GM12878 (cell line): ENCODE data around the gene TEN1. TPM values are rescaled to one million over a fixed set of nuclear protein-coding genes. Genes with fewer than 3 reads are reported as not detected.

Experiments
- ATAC-seq: fragments of 200-7000 bp; cut with Tn5 transposase; 3 replicates; pipeline ENCODE4 v1.9.1; 2020; ENCODE audit warnings: mild to moderate bottlenecking, moderate library complexity
- BruUV-seq: library from RNA; stranded (reverse); fragments of 400-500 nt; replicated peaks from 2 replicates; lab custom pipeline; 2021; lab: Mats Ljungman, UMichigan
- CTCF ChIA-PET: fragments of 300-600 bp; sonication (Branson Sonifier 250); formaldehyde crosslinking; extraction: SDS; loops from one replicate; lab custom pipeline; 2021; ENCODE audit warnings: inconsistent platforms; lab: Yijun Ruan, JAX
- POLR2A ChIA-PET: fragments of 350-600 bp; formaldehyde crosslinking; extraction: SDS; loops from one replicate; lab custom pipeline; 2021; ENCODE audit warnings: inconsistent platforms; lab: Charles Lee
- RAD21 ChIA-PET: fragments of 300-600 bp; sonication (Branson Sonifier 250); formaldehyde crosslinking; loops from one replicate; lab custom pipeline; 2023; ENCODE audit warnings: antibody characterized with exemption; ENCODE audit not compliant: unreplicated experiment; lab: Charles Lee
- SMC1A ChIA-PET: fragments of 300-600 bp; sonication (Branson Sonifier 250); formaldehyde crosslinking; loops from one replicate; lab custom pipeline; 2023; ENCODE audit not compliant: unreplicated experiment, uncharacterized antibody; lab: Charles Lee
- DNase-seq: peaks from one replicate; pipeline ENCODE4 v3.0.0-alpha.2; 2011; ENCODE audit warnings: low read depth, low spot score
- FAIRE-seq: peaks from 3 replicates; lab custom pipeline; 2011; peaks lifted over from hg19 to GRCh38; lab: Jason Lieb, UNC
- H2AFZ ChIP-seq: 2 replicates; pipeline ENCODE4 v1.6.0; 2011; ENCODE audit warnings: low read depth, low read length, control low read depth; ENCODE audit not compliant: control insufficient read depth
- H3K27ac ChIP-seq: 2 replicates; pipeline ENCODE4 v1.5.1; 2011; ENCODE audit warnings: control low read depth; ENCODE audit not compliant: control insufficient read depth, insufficient read depth
- H3K27me3 ChIP-seq, 2 experiments: replicated peaks in 1 of 2; 2 replicates each; pipeline versions ENCODE4 v1.6.0 to v1.6.1; 2011; ENCODE audit warnings: low read length in 1 of 2; ENCODE audit not compliant: control insufficient read depth in 2 of 2, insufficient read depth in 2 of 2
- H3K36me3 ChIP-seq, 2 experiments: 2 replicates each; pipeline ENCODE4 v1.5.1; 2011; ENCODE audit warnings: low read length in 1 of 2; ENCODE audit not compliant: control insufficient read depth in 2 of 2, insufficient read depth in 2 of 2
- H3K4me1 ChIP-seq: 2 replicates; pipeline ENCODE4 v1.6.1; 2011; ENCODE audit warnings: mild to moderate bottlenecking, low read length, moderate library complexity, mixed read lengths; ENCODE audit not compliant: control insufficient read depth, insufficient read depth
- H3K4me2 ChIP-seq: 2 replicates; pipeline ENCODE4 v1.6.0; 2011; ENCODE audit warnings: control low read depth; ENCODE audit not compliant: control insufficient read depth, insufficient read depth
- H3K4me3 ChIP-seq: fragments of 200-600 bp; sonication (generic); 2 replicates; pipeline ENCODE4 v1.5.1; 2016
- H3K79me2 ChIP-seq: 2 replicates; pipeline ENCODE4 v1.6.0; 2011; ENCODE audit warnings: low read length; ENCODE audit not compliant: control insufficient read depth, insufficient read depth
- H3K9ac ChIP-seq: 2 replicates; pipeline ENCODE4 v1.8.0; 2011; ENCODE audit warnings: low read length, control low read depth, mixed read lengths; ENCODE audit not compliant: control insufficient read depth, insufficient read depth
- H3K9me3 ChIP-seq: replicated peaks from 3 replicates; pipeline ENCODE4 v1.5.1; 2011; ENCODE audit warnings: mild to moderate bottlenecking, low read length; ENCODE audit not compliant: control insufficient read depth, insufficient read depth
- H4K20me1 ChIP-seq: 2 replicates; pipeline ENCODE4 v1.6.0; 2011; ENCODE audit not compliant: control insufficient read depth, insufficient read depth
- BACH1 ChIP-seq: fragments of 450-650 bp; IDR thresholded peaks from 2 replicates; pipeline ENCODE4 v1.6.1; 2017; ENCODE audit warnings: mild to moderate bottlenecking, borderline replicate concordance
- HDAC6 ChIP-seq: fragments of 200-600 bp; sonication (generic); IDR thresholded peaks from one replicate; pipeline ENCODE4 v1.8.0; 2017; ENCODE audit warnings: antibody characterized with exemption; ENCODE audit not compliant: unreplicated experiment
- IKZF1 ChIP-seq: fragments of 450-650 bp; conservative IDR thresholded peaks from 2 replicates; pipeline ENCODE4 v1.6.1; 2017; ENCODE audit warnings: antibody characterized with exemption, mild to moderate bottlenecking
- LARP7 ChIP-seq: fragments of 450-650 bp; IDR thresholded peaks from 2 replicates; pipeline ENCODE4 v1.6.1; 2017; ENCODE audit warnings: mild to moderate bottlenecking
- NFXL1 ChIP-seq: fragments of 450-650 bp; IDR thresholded peaks from 2 replicates; pipeline ENCODE4 v1.6.1; 2017; ENCODE audit warnings: antibody characterized with exemption, mild to moderate bottlenecking, borderline replicate concordance
- NR2F1 ChIP-seq: fragments of 450-650 bp; conservative IDR thresholded peaks from 2 replicates; pipeline ENCODE4 v1.6.1; 2017; ENCODE audit warnings: mild to moderate bottlenecking
- POLR2A ChIP-seq: IDR thresholded peaks from 2 replicates; pipeline ENCODE4 v1.6.1; 2011; ENCODE audit warnings: low read depth, mild to moderate bottlenecking, low read length
- RELA ChIP-seq: fragments of 450-650 bp; IDR thresholded peaks from 2 replicates; pipeline ENCODE4 v1.8.0; 2014; ENCODE audit warnings: borderline replicate concordance; ENCODE audit not compliant: partially characterized antibody
- SMAD5 ChIP-seq: IDR thresholded peaks from 2 replicates; pipeline ENCODE4 v1.6.1; 2016; ENCODE audit warnings: antibody characterized with exemption, low read depth
- ZNF622 ChIP-seq: fragments of 450-650 bp; IDR thresholded peaks from 2 replicates; pipeline ENCODE4 v1.6.1; 2017; ENCODE audit warnings: mild to moderate bottlenecking, inconsistent platforms
- WGBS: methylation state at CpG from one replicate; pipeline ENCODE4 v1.1.6; 2016; ENCODE audit warnings: low lambda C conversion rate; ENCODE audit not compliant: insufficient replicate concordance, insufficient coverage; ENCODE audit errors: missing lambda C conversion rate; 5-methylcytosine and 5-hydroxymethylcytosine counted together
- in situ Hi-C: fragments of 300-500 bp; cut with MboI; formaldehyde crosslinking; loops from 9 replicates; pipeline ENCODE4 v1.14.3; 2018; ENCODE audit warnings: mixed read lengths
- intact Hi-C: fragments of 100-400 bp; cut with micrococcal nuclease; formaldehyde crosslinking; loops from one replicate; pipeline ENCODE4 v1.14.2; 2022; ENCODE audit not compliant: unreplicated experiment
- polyA plus RNA-seq, 11 experiments: library from polyadenylated mRNA; depleted of rRNA in 4 of 11; unstranded in 6 of 11; stranded (reverse) in 5 of 11; fragments of >200 nt; fragmentation: Nextera tagmentation in 4 of 11; fragmentation: Illumina TruSeq in 1 of 11; extraction: Ambion mirVana in 4 of 11; extraction: Trizol in 1 of 11; gene quantifications; 1 replicate in 1 of 11; 2 replicates in 10 of 11; pipeline versions ENCODE4 v1.2.1 to v1.2.3, GENCODE V29; 2011 to 2016; ENCODE audit warnings: inconsistent platforms in 2 of 11, missing spikeins in 2 of 11, low read depth in 1 of 11
- total RNA-seq, 4 experiments: library from RNA; depleted of rRNA in 3 of 4; stranded (reverse); fragments of >200 nt in 3 of 4; fragmentation: Illumina TruSeq in 1 of 4; extraction: Trizol in 1 of 4; gene quantifications; 2 replicates each; pipeline versions ENCODE4 v1.2.1 to v1.2.3, GENCODE V29; 2013 to 2021
- TF ChIP-seq, protein P1 (sequence below): IDR thresholded peaks from 2 replicates; pipeline ENCODE4 v1.6.1; 2011; ENCODE audit warnings: mild to moderate bottlenecking, low read depth, low read length, moderate library complexity; ENCODE audit not compliant: insufficient replicate concordance
- TF ChIP-seq, protein P2 (sequence below): fragments of 450-650 bp; IDR thresholded peaks from 2 replicates; pipeline ENCODE4 v1.6.1; 2017; ENCODE audit warnings: mild to moderate bottlenecking, low read depth, inconsistent platforms; ENCODE audit not compliant: poor library complexity, severe bottlenecking
- TF ChIP-seq, protein P3 (sequence below): fragments of 450-650 bp; formaldehyde crosslinking; IDR thresholded peaks from 2 replicates; pipeline ENCODE4 v1.4.0; 2022; ENCODE audit warnings: mild to moderate bottlenecking, moderate library complexity

TEN1 gene
- total and polyA plus RNA-seq, 10 of the 15 experiments (the other 5 are each of a cell fraction or from before 2014, with no cell fraction given), result 1.1 to 33.1 (median 17.4) TPM

DNA sequence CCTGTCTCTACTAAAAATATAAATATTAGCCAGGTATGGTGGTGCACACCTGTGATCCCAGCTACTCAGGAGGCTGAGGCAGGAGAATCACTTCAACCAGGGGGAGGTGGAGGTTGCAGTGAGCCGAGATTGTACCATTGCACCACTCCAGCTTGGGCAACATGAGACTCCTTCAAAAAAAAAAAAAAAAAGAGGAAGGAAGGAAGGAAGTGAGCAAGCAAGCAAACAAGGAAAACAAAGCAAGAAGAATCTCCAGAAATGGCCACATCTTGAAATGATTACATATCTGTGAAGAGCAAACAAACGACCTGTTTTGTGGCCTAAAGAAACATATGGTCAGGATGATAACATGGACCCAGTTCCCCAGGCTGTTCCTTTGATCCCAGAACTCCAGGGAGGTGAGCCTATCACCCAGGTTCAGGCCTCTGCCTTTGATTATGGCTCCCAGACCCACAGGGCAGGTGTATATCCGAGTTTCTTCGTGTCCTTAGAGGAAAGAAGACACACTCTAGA lies 9.0 kb upstream of the TEN1 start:
- H3K9me3 ChIP-seq, result no peaks in the 10 kb centered on the region
- H2AFZ ChIP-seq, result no peak overlapping the region
- no peaks in the 10 kb centered on the region for H3K27me3 ChIP-seq
- DNase-seq (no peak), ATAC-seq (no peak), FAIRE-seq (no peak)
- no peak overlapping the region for H3K4me2 ChIP-seq
- no peaks in the 10 kb centered on the region for H4K20me1 ChIP-seq
- intact Hi-C loops, result no loop called here
- in situ Hi-C loops, result no loop called here
- BruUV-seq, result TSS peak; percentile 40
- H3K9ac ChIP-seq, result no peak overlapping the region
- no peak overlapping the region for H3K4me3 ChIP-seq
- ChIA-PET RAD21 (interaction anchor here (0.5 kb wide), 1 partner anchor 56 kb away, joined by 3 read pairs; no protein-coding TSS in a partner anchor), SMC1A (interaction anchor here (1.0 to 1.1 kb wide), 2 partner anchors 10 to 34 kb away, joined by 3 read pairs; no protein-coding TSS in a partner anchor), CTCF (interaction anchor here (1.3 kb wide), 2 partner anchors 9 to 11 kb away, joined by 3 to 4 read pairs; no protein-coding TSS in a partner anchor), POLR2A (interaction anchor here (0.6 to 0.7 kb wide), 2 partner anchors 8 to 195 kb away, joined by 3 to 5 read pairs; no protein-coding TSS in a partner anchor)
- H3K36me3 ChIP-seq, result no peaks in the 10 kb centered on the region
- H3K4me1 ChIP-seq, result no peaks in the 10 kb centered on the region
- H3K79me2 ChIP-seq, result no peaks in the 10 kb centered on the region
- 68% methylated on average over 4 of the region's 4 CpGs for WGBS
- TF ChIP-seq NFXL1, result no peak
- TF ChIP-seq LARP7, result no peak
- no peak for TF ChIP-seq HDAC6
- TF ChIP-seq, protein P1, sequence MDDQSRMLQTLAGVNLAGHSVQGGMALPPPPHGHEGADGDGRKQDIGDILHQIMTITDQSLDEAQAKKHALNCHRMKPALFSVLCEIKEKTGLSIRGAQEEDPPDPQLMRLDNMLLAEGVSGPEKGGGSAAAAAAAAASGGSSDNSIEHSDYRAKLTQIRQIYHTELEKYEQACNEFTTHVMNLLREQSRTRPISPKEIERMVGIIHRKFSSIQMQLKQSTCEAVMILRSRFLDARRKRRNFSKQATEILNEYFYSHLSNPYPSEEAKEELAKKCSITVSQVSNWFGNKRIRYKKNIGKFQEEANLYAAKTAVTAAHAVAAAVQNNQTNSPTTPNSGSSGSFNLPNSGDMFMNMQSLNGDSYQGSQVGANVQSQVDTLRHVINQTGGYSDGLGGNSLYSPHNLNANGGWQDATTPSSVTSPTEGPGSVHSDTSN, result no peak
- TF ChIP-seq IKZF1, result no peak
- no peak for TF ChIP-seq RELA
- no peak for TF ChIP-seq NR2F1
- TF ChIP-seq, protein P2, sequence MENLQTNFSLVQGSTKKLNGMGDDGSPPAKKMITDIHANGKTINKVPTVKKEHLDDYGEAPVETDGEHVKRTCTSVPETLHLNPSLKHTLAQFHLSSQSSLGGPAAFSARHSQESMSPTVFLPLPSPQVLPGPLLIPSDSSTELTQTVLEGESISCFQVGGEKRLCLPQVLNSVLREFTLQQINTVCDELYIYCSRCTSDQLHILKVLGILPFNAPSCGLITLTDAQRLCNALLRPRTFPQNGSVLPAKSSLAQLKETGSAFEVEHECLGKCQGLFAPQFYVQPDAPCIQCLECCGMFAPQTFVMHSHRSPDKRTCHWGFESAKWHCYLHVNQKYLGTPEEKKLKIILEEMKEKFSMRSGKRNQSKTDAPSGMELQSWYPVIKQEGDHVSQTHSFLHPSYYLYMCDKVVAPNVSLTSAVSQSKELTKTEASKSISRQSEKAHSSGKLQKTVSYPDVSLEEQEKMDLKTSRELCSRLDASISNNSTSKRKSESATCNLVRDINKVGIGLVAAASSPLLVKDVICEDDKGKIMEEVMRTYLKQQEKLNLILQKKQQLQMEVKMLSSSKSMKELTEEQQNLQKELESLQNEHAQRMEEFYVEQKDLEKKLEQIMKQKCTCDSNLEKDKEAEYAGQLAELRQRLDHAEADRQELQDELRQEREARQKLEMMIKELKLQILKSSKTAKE, result no peak
- TF ChIP-seq ZNF622, result no peak
- no peak for TF ChIP-seq POLR2A
- TF ChIP-seq SMAD5, result no peak
- TF ChIP-seq BACH1, result no peak
- TF ChIP-seq, protein P3, sequence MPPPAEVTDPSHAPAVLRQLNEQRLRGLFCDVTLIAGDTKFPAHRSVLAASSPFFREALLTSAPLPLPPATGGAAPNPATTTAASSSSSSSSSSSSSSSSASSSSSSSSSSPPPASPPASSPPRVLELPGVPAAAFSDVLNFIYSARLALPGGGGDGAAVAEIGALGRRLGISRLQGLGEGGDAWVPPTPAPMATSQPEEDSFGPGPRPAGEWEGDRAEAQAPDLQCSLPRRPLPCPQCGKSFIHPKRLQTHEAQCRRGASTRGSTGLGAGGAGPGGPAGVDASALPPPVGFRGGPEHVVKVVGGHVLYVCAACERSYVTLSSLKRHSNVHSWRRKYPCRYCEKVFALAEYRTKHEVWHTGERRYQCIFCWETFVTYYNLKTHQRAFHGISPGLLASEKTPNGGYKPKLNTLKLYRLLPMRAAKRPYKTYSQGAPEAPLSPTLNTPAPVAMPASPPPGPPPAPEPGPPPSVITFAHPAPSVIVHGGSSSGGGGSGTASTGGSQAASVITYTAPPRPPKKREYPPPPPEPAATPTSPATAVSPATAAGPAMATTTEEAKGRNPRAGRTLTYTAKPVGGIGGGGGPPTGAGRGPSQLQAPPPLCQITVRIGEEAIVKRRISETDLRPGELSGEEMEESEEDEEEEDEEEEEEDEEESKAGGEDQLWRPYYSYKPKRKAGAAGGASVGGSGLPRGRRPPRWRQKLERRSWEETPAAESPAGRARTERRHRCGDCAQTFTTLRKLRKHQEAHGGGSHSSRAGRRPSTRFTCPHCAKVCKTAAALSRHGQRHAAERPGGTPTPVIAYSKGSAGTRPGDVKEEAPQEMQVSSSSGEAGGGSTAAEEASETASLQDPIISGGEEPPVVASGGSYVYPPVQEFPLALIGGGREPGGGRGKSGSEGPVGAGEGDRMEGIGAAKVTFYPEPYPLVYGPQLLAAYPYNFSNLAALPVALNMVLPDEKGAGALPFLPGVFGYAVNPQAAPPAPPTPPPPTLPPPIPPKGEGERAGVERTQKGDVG (CRISPR knock-in tag), result no peak
- TF ChIP-seq, all 136 proteins: peak for 0
- H3K27ac ChIP-seq, result no peak overlapping the region
